Brain microvascular endothelial cell (primary cell): ENCODE data around the gene CDCA3.

Source experiments
- DNase-seq: peaks from one replicate; pipeline ENCODE4 v3.0.0-alpha.2; 2020
- H3K27ac ChIP-seq: fragments of 250-450 bp; sonication (Bioruptor Pico); 2 replicates; pipeline ENCODE4 v1.5.1; 2020; ENCODE audit warnings: mild to moderate bottlenecking, moderate library complexity
- H3K27me3 ChIP-seq: fragments of 250-450 bp; sonication (Bioruptor Pico); replicated peaks from 2 replicates; pipeline ENCODE4 v1.5.1; 2020; ENCODE audit warnings: mild to moderate bottlenecking
- H3K36me3 ChIP-seq: fragments of 250-450 bp; sonication (Bioruptor Pico); replicated peaks from 2 replicates; pipeline ENCODE4 v1.5.1; 2020; ENCODE audit warnings: mild to moderate bottlenecking
- H3K4me3 ChIP-seq: 2 replicates; pipeline ENCODE4 v1.5.1; 2011; ENCODE audit warnings: low read depth, mild to moderate bottlenecking, control low read depth, low read length, moderate library complexity
- in situ Hi-C: cut with HindIII; loops from 2 replicates; pipeline ENCODE4 v1.10.0; 2017; ENCODE audit warnings: low sequenced_read_pairs, low pct_ligation_motif_present
- TF ChIP-seq, protein P1 (sequence below): IDR thresholded peaks from 2 replicates; pipeline ENCODE4 v1.5.1; 2011; ENCODE audit warnings: low read depth, mild to moderate bottlenecking, moderate library complexity, low read length, control low read depth, inconsistent platforms; ENCODE audit errors: missing control alignments

Gene CDCA3

DNA sequence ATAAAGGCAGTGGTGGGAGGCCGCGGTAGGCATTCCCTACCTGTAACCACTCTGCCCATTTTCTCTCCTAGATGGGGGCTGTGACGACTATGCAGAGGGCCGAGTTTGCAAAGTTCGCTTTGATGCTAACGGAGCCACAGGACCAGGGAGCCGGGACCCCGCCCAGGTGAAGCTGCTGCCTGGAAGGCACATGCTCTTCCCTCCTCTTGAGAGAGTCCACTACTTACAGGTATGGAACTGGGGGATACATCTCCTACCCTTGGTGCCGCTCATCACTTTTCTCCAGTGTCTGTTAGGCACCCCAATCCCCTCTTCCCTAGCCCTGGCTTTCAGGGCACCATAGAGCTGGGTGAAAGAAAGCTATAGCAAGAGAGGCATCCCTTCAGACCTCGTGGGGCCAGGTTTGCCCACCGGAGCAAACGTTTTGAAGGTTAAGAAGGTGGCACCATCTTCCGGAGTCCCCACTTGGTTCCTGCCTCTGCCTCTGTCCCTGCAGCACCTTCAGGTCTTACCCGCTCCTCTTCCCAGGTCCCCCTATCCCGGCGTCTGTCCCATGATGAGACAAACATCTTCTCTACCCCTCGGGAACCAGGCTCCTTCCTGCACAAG, 24.9 kb downstream of the CDCA3 start:
- Histone ChIP-seq H3K36me3 (peaks cover 11% of the 10 kb centered on the region), H3K27ac (no peak overlapping the region), H3K4me3 (no peak overlapping the region), H3K27me3 (no peaks in the 10 kb centered on the region)
- in situ Hi-C loops = no loop called here
- TF ChIP-seq, protein P1, sequence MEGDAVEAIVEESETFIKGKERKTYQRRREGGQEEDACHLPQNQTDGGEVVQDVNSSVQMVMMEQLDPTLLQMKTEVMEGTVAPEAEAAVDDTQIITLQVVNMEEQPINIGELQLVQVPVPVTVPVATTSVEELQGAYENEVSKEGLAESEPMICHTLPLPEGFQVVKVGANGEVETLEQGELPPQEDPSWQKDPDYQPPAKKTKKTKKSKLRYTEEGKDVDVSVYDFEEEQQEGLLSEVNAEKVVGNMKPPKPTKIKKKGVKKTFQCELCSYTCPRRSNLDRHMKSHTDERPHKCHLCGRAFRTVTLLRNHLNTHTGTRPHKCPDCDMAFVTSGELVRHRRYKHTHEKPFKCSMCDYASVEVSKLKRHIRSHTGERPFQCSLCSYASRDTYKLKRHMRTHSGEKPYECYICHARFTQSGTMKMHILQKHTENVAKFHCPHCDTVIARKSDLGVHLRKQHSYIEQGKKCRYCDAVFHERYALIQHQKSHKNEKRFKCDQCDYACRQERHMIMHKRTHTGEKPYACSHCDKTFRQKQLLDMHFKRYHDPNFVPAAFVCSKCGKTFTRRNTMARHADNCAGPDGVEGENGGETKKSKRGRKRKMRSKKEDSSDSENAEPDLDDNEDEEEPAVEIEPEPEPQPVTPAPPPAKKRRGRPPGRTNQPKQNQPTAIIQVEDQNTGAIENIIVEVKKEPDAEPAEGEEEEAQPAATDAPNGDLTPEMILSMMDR = no peak
- no peak for DNase-seq

DNA sequence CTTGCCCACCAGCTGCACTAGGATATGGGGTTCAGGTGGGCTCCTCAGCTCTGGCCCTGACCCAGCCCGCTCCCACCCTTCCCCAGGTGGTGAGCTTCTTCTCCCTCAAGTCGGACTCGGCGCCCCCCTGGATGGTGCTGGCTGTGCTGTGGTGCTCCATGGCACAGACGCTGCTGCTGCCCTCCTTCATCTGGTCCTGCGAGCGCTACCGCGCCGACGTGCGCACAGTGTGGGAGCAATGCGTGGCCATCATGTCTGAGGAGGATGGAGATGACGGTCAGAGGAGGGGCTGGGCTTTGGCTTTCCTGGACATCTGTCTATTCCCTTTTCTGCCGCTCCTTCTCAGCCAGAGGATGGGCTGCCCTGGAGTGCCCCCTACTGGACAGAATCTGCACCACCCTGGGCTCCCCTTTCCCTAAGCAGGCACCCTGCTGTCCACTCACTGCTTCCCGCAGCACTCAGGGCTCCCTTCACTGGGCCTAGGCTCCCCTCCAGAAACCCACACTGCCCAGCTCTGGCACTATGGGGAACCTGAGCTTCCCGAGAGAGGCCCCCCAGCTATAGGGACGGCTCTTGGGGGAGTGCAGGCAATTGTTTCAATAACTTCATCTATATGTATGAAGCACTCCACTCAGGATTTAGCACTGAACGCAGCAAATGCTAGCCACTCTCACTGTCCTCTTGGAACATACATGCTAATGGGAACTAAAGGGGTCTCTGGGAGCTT, 25.5 kb downstream of the CDCA3 start:
- Histone ChIP-seq H3K36me3 (peaks cover 4% of the 10 kb centered on the region), H3K27me3 (no peaks in the 10 kb centered on the region), H3K4me3 (peak overlapping the region; percentile 42), H3K27ac (no peak overlapping the region)
- TF ChIP-seq, protein P1 = peak; percentile 95
- DNase-seq = peak; percentile 83
- in situ Hi-C loops = no loop called here

DNA sequence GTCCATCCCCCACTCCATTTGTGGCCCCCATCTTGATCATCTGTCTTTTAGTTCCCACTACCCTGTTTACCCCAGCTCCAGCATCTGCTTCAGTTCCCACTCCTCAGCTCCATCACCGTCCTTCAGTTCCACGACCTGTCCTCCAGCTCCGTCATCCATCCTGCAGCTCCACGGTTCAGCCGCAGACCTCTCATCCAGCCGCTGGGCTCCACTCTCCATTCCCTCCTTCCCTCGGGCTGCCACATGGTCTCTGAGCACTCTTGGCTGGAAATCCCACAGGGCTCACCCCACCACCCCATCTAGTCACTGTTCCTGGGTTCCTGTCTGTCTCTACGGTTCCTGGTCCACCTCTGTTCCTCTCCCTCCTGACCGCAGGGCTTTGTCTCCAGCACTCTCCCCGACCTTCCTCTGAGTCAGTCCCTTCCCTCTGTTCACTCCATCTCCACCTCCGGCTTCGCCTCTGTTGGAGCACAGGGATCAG, 26.1 kb downstream of the CDCA3 start:
- Histone ChIP-seq H3K36me3 (no peaks in the 10 kb centered on the region), H3K27me3 (no peaks in the 10 kb centered on the region), H3K27ac (no peak overlapping the region), H3K4me3 (peak overlapping the region; percentile 42)
- in situ Hi-C loops = no loop called here
- peak; percentile 20 for DNase-seq
- TF ChIP-seq, protein P1 = no peak

DNA sequence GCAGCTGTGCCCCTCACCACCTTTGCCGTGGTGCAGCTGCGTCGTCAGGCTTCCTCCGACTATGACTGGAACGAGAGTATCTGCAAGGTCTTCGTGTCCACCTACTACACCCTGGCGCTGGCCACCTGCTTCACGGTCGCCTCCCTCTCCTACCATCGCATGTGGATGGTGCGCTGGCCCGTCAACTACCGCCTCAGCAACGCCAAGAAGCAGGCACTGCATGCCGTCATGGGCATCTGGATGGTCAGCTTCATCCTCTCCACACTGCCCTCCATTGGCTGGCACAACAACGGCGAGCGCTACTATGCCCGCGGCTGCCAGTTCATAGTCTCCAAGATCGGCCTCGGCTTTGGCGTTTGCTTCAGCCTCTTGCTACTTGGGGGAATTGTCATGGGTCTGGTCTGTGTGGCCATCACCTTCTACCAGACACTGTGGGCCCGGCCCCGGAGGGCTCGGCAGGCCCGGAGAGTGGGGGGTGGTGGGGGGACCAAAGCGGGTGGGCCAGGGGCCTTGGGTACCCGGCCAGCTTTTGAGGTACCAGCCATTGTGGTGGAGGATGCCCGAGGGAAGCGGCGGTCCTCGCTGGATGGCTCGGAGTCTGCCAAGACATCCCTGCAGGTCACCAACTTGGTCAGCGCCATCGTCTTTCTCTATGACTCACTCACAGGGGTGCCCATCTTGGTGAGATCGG, 26.9 kb downstream of the CDCA3 start:
- no peaks in the 10 kb centered on the region for H3K27me3 ChIP-seq
- H3K27ac ChIP-seq = no peak overlapping the region
- no peak overlapping the region for H3K4me3 ChIP-seq
- DNase-seq = no peak
- in situ Hi-C loops = no loop called here
- TF ChIP-seq, protein P1 = no peak
- no peaks in the 10 kb centered on the region for H3K36me3 ChIP-seq

DNA sequence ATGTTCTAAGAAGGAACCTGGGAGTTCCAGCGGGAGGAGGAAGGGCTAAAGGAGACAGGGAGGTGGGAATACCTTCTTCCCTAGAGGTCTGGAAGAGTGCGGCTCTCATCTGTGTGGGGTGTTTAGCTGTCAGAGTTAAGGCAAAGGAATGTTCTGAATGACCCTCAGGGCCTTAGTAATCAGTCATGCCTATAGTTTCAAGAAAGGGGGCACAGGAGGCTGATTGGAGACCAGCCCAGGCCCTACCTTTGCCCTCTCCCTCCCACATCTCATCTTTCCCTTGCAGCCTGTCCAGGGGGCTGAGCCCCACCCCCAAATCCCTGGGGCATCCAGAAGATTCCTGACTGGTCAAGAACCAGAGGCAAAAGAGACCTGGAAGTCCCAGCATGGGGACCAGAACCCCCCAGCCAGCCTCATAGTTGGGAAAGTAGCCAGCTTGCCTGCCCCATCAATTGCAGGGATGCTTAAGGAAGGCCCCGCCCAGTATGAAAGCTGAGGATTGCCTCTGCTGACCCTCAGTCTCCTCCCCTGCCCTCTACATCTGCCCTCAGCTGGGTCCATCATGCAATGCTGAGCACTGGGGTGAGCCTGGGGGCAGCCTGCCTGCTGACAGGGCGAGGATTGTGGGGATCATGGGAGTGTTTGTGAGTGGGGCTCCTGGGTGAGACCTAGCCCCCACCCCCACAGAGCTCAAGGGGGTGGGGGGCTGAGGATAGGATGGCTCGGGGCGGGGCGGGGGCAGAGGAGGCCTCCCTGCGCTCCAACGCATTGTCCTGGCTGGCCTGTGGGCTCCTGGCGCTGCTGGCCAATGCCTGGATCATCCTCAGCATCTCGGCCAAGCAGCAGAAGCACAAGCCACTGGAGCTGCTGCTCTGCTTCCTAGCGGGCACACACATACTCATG, 27.7 kb downstream of the CDCA3 start:
- TF ChIP-seq, protein P1 = no peak
- H3K27ac ChIP-seq = no peak overlapping the region
- DNase-seq = no peak
- H3K4me3 ChIP-seq = no peak overlapping the region
- in situ Hi-C loops = no loop called here
- H3K36me3 ChIP-seq = no peaks in the 10 kb centered on the region
- H3K27me3 ChIP-seq = no peaks in the 10 kb centered on the region
